GM19452 (cell line): ENCODE measurements around the gene ARHGDIA.

ENCODE experiments used
- ATAC-seq: cut with Tn5 transposase; IDR thresholded peaks from one replicate; pipeline ENCODE4 v1.9.1; 2021; ENCODE audit not compliant: unreplicated experiment

ARHGDIA gene

GRCh38 chr17:81828656-81829055 is 42.5 kb downstream of the ARHGDIA start:
- ATAC-seq = no peak

DNA sequence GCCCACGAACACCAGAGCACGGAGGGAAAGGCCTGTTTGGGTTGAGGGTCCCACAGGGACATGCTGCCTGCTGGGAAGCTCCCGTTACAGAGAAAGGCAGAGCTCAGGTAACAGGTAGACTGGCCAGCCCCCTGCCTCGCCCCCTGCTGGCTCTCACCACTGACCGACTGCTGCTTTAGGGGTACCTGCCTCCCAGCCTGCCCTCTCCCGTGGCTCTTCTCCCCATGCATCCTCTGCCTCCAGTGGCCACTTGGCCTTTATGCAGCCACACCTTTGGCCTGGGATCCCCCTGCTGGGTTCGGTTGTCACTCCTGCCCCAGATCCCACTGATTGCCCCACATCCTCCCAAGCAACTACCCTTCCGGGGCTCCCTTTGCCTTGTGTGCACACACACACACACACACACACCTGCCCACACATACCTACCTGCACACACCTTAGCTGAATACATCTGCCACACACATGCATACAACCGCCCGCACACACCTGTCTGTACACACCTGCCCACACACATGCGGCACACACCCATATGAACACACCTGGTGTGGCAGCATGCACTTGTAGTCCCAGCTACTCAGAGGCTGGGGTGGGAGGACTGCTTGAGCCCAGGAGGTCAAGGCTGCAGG is 45.2 kb downstream of the ARHGDIA start:
- no peak for ATAC-seq

- no peak for ATAC-seq
Observed at GRCh38 chr17:81824595-81824994, 46.5 kb downstream of the ARHGDIA start.

- no peak for ATAC-seq
Observed at GRCh38 chr17:81823820-81824550, 47.2 kb downstream of the ARHGDIA start.

DNA sequence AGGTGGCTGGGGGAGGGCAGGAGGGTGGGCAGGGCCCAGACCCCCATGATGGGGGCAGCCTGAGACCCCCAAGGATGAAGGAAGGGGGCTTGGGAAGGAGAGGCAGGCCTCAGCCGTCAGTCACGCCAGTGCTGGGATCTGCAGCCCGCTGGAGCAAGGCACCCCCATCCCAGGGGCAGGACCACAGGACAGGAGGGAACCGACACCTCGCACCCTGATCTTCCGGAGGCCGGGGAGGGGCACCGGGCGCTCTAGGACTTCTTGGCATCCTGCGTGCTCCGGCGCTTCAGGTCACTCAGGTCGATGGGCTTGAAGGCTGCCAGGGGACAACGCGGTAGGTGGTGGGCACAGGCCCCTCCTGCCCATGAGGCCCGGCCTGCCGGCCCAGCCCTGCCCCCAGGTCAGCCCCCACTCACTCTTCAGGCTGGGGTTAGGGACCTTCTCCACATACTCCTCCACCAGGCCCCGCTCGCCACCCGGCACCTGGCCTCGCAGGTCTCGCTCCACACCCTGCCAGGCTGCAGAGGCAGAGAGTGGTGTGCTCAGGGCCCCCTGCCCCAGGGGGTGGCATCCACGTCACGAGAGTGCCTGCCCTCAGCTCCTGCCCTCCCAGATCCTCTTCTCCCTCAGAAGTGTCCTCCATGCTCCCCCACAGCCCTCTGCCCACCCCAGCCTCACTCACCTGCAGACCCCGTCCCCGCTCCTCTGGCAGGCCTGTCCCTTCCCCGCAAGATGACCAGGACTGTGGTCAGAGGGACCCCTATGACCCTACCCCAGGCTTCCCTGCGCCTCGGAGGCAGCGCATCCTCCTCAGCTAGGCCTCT is 47.9 kb downstream of the ARHGDIA start:
- ATAC-seq = no peak

DNA sequence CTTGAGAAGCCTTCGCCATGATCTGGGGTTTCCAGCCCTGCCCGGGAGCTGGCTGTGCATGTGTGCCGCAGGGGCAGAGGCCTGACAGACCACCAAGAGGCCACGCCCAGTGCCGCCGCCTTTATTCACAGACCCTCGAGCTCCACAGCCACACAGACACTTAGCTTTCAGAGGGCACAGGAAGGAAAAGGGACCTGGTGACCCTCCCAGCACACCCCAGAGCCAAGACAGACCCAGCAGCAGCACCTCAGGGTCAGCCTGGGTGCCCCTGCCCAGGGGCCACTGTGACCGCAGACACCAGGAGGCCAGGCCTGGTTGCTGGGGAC is 48.9 kb downstream of the ARHGDIA start:
- ATAC-seq = no peak

- ATAC-seq = no peak
Observed at GRCh38 chr17:81821603-81822311, 49.4 kb downstream of the ARHGDIA start.

- ATAC-seq = no peak
Observed at GRCh38 chr17:81821147-81821546, 50.0 kb downstream of the ARHGDIA start.

- no peak for ATAC-seq
Observed at GRCh38 chr17:81819708-81820107, 51.4 kb downstream of the ARHGDIA start.

DNA sequence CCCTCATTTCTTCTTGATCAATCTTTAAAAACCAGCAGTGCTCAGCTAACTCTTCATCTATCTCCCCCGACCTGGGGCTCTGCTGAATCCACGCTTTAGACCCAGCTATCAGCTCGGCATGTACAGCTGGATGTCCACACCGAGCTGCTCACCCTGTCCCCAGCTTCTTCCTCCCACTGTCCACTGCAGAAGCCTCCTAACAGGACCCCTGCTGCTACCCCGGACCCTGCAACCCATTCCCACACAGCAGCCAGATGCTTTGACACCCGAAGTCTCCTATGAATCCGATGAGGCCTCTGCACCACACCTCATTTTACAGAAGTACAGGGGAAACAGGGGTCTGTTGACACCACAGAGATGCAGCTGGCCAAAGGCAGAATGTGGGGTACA is 53.4 kb downstream of the ARHGDIA start:
- ATAC-seq = no peak
